ENCODE measurements around the gene PSMC4. TPM values are rescaled to one million over a fixed set of nuclear protein-coding genes. Genes with fewer than 3 reads are reported as not detected.

The PSMC4 gene
- total RNA-seq, 1 experiment from 2014 or later = 111 TPM

GRCh38 chr19:40006273-40006691 lies 35.3 kb downstream of the PSMC4 start:
- no peak overlapping the region for H3K14ac ChIP-seq (ENCODE audit: insufficient read depth, low read length)
- H3K18ac ChIP-seq (ENCODE audit: insufficient read length, low read depth, low read length) = no peak overlapping the region
- H2BK120ac ChIP-seq (ENCODE audit: low read depth, low read length, poor library complexity, severe bottlenecking) = no peak overlapping the region
- DNase-seq = no peak
- no peak overlapping the region for H3K27ac ChIP-seq (ENCODE audit: insufficient read length, low read depth, low read length)
- H3K23me2 ChIP-seq (ENCODE audit: insufficient read length, low read depth, low read length, poor library complexity, severe bottlenecking) = no peaks in the 10 kb centered on the region
- peaks cover 16 to 25% (median 24%) of the 10 kb centered on the region in 3 experiments for H3K36me3 Mint-ChIP-seq (ENCODE audit: insufficient read depth in 1 of 3, low read depth in 3 of 3)
- no peak overlapping the region for H3K9ac ChIP-seq (ENCODE audit: extremely low read depth, insufficient read length, low read length)
- no peak overlapping the region for H3K4me3 Mint-ChIP-seq
- H2AK5ac ChIP-seq (ENCODE audit: insufficient read length, low read length) = no peak overlapping the region
- no peak overlapping the region for H3T11ph ChIP-seq (ENCODE audit: low read length)
- no peaks in the 10 kb centered on the region for H4K20me1 ChIP-seq (ENCODE audit: control insufficient read depth, insufficient read depth, insufficient read length)
- no peak overlapping the region for H2BK5ac ChIP-seq (ENCODE audit: insufficient read length, low read length)
- no peak overlapping the region for H3K4me2 ChIP-seq (ENCODE audit: insufficient read depth, insufficient read length, low read length)
- H4K91ac ChIP-seq (ENCODE audit: insufficient read length, low read depth, low read length) = no peak overlapping the region
- no peak for TF ChIP-seq CTCF (conservative IDR thresholded peaks at IDR 0.05)
- H3K27me3 Mint-ChIP-seq (ENCODE audit: low read depth) = no peaks in the 10 kb centered on the region
- H3K4ac ChIP-seq (ENCODE audit: low read depth, low read length) = no peak overlapping the region
- H2BK12ac ChIP-seq (ENCODE audit: insufficient read length, low read depth, low read length) = no peak overlapping the region
- H3K79me1 ChIP-seq (ENCODE audit: insufficient read depth, low read depth, low read length, poor library complexity, severe bottlenecking) = no peaks in the 10 kb centered on the region
- H2BK20ac ChIP-seq (ENCODE audit: low read depth, low read length, poor library complexity, severe bottlenecking) = no peak overlapping the region
- WGBS (ENCODE audit: extremely low coverage, insufficient read length, low lambda C conversion rate) = no CpG with 5 or more reads among the region's 1 CpG
- no peak overlapping the region for H2AFZ ChIP-seq (ENCODE audit: low read length)
- H3K56ac ChIP-seq (ENCODE audit: insufficient read length, low read depth, low read length) = no peak overlapping the region
- H3K4me1 Mint-ChIP-seq = no peaks in the 10 kb centered on the region
- no peak overlapping the region for H4K5ac ChIP-seq (ENCODE audit: insufficient read length, low read depth, low read length)
- H2BK15ac ChIP-seq (ENCODE audit: low read depth, low read length) = no peak overlapping the region
- peaks cover 14 to 16% of the 10 kb centered on the region in 2 experiments for H3K9me3 Mint-ChIP-seq
- H3K79me2 ChIP-seq (ENCODE audit: insufficient read depth, low read length) = no peaks in the 10 kb centered on the region
- H3K27me3 ChIP-seq (ENCODE audit: insufficient read depth, low read length) = no peaks in the 10 kb centered on the region
- no peak overlapping the region for H3K23ac ChIP-seq (ENCODE audit: insufficient read length, low read depth, low read length)
- H3K4me1 ChIP-seq (ENCODE audit: insufficient read depth, low read length) = no peaks in the 10 kb centered on the region
- no peaks in the 10 kb centered on the region for H3K9me3 ChIP-seq (ENCODE audit: control insufficient read depth, low read depth, low read length)
- no peak overlapping the region for H3K27ac Mint-ChIP-seq
- H4K8ac ChIP-seq (replicated peaks; ENCODE audit: insufficient read length, low read depth, low read length) = no peak overlapping the region
